HG03280 (cell line): Measurements from ENCODE around the gene BRINP2.

Source experiments
- ATAC-seq: cut with Tn5 transposase; IDR thresholded peaks from one replicate; pipeline ENCODE4 v1.9.1; 2021; ENCODE audit warnings: mild to moderate bottlenecking, moderate library complexity; ENCODE audit not compliant: unreplicated experiment

The BRINP2 gene

DNA sequence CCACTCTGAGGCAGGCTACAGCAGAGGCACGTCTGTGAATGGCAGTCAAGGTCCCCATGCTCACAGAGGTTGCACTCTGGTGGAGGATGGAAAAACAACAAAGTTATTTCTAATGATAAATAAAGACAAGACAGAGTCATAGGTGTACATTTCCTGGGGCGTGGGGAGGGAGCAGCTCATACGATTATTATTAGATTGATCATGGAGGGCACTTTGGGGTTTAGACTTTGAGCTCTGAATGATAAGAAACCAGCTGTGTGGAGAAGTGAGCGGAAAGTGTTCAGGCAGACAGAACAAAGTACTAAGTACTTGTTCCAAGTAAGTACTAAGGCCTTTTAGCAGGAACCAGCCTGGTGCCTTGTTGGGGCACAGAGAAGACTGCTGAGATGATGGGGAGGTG is 86.8 kb downstream of the BRINP2 start:
- ATAC-seq: no peak

DNA sequence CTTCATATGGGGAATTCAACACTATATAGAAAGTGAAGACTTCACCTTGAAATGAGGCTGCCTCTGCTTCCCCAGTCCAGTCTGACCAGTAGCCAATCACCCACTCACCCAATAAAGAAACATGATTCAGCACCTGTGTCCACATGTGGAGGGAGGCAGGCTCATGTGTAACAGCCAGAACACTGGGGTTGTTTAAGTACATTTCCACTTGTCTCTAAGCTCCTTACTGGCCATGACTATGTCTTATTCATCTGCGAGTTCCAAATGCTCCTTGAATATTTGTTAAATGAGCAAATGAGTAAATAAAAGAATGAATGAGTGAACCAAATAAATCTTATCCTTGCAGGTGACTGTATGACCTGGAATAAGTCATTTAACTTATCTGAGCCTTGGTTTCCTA is 100.1 kb downstream of the BRINP2 start:
- ATAC-seq: no peak

DNA sequence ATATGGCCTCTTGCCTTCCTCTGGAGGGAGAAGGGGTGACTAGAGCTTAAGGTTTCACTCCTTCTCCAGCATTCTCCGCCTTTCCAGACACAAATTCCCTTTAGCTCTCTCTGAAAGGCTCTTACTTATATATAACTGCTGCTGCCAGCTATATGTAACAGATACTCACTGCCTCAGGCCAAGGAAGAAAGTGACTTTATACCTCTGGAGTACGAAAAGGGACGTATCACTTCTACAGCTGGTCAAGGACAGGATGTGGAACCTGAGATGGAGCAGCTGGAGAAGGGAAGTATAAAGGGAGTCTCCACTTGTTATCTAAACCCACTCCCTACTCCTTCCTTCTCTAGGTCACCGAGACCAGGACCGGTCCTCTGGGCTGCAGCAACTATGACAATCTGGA is 102.4 kb downstream of the BRINP2 start:
- ATAC-seq: no peak

DNA sequence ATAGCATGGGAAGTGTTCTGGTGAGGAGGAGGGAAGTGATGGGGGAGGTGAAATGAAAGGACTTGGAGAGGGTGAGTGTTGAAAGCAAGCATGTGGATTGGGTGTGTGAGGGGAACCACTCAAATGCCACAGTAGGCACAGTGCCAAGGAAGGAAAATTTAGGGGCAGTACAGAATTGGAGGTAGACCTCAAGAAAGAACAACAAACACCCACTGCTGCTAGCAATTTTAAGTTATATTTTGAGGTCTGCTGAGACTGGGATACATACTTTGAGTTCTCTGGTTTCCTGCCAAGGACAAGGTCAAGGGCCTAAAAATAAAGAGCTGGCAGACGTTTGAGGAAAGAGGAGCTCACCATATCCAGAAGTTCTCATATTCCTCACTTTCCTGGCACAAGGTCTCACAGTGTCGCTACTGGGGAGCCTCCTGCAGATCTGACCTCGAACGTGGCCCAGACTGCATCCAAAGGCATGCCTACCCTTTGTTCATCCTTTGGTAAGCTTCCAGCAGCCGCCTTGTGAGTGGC is 104.0 kb downstream of the BRINP2 start:
- no peak for ATAC-seq

DNA sequence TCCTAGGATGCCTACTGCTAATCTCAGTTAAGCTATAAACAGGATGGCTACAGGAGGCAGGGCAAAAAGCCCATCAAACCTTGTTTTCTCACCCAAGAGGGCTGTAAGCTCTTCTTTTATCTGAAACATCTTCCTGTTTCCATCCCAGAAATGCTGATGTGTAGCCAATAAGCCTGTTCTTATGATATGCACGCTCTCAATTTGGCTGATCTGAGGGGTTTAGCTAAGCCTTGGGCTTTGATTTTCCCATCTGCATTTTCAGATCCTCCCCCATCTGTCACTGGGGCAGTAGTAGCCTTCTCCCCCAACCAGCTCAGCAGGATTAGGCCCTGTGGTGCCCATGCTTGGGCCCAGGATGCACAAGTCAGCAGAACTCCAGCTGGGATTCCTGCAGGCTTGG is 105.0 kb downstream of the BRINP2 start:
- ATAC-seq: no peak

DNA sequence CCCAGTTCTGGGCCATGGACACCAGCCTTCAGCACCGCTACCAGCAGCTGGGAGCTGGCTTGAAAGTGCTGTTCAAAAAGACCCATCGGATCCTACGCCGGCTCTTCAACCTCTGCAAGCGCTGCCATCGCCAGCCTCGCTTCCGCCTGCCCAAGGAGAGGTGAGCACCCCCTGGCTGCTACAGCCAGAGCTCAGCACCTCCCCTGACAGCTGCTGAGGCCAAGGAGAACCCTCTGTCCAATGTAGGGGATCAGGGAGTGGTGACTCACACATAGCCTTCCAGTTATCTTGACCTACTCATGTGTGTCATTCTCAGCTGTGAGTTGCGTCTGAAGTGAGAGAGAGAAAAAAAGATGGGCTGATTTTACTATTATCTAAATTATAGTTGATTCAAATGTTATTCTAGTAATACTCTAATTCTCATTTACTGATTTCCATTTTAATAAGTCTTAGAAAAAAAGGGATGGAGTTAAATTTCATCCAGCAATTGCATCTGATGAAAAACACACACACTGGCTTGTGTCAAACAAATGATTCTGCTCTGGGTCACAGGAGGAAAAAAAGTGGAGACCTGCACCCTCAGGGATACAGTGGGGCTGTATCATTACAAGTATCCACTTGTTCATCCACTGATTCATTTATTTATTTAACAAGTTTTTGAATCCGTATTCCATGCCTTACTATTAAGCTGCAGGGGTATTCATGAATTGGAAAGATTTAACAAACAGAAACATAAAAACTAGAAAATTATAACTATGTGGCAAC is 108.0 kb downstream of the BRINP2 start:
- no peak for ATAC-seq

DNA sequence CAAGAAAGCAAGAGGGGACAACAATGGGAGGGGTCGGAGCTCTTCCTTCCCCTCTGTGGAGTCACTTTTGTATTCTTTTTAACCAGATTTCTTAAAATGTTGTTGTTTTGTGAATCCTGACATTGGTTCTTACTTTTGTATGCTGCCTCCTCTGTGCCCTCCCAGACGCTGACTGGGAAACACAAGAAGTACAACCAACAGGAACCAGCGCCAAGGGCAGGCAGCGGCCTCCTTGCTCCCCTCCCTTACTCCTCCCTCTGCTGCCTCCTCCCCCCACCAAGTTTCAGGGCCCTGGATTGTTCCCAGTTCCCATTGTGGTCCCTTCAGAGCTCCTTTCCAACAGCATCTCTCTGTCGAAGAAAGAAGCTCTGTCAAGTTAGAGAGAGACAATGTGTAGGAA is 111.1 kb downstream of the BRINP2 start:
- no peak for ATAC-seq

DNA sequence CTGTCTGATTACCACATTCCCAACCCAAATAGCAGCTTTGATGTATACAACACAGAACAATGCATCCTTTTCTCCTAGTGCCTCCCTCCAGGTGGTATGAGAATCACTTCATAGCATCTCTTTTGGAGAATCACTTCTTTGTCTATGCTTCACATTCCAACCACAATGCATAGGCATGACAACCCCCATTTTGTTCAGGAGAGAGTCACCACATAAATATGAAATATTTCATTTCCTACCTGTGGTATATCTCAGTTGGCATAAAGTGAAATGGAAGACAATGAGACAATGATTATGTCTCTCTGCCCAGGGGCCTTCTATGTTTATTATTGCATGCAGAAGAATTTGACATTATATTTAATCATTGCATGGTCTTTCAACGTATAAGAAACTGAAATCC is 112.2 kb downstream of the BRINP2 start:
- no peak for ATAC-seq

DNA sequence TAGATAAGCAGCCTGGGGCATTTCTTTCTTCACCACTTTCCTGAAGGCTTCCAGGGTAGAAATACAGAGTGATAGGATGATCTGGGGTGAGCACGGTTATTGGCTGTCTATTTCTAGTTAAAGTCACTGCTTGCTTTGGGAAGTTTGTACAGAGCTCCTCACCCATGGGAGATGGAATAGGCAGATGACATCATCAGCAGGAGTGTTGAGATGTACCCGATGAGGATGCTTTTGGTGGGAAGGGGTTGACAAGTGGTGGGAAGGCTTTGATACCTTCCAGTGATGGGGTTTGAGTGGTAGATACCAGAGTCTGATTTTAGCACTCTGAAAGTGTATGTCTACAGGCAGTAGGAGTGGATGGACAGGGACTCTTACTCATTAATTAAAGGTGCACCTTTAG is 112.6 kb downstream of the BRINP2 start:
- no peak for ATAC-seq

DNA sequence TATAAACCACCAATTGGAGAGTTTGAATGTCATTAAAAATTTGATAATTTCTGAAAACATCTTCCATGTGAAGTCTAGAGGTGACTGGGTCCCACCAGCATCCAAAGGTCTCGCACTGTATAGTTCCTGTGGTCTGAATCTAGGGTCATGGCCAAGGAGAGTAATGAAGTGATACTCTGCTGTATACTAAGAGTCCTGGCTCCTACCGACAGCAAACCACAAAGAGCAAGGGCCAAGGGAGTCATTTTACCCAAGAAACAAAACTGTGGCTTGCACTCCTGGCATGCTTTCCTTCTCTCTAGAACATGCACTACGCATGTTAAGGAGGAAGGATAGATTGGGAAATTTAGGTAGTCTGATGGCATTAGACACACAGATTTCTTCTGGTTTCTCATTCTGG is 115.6 kb downstream of the BRINP2 start:
- ATAC-seq: no peak

DNA sequence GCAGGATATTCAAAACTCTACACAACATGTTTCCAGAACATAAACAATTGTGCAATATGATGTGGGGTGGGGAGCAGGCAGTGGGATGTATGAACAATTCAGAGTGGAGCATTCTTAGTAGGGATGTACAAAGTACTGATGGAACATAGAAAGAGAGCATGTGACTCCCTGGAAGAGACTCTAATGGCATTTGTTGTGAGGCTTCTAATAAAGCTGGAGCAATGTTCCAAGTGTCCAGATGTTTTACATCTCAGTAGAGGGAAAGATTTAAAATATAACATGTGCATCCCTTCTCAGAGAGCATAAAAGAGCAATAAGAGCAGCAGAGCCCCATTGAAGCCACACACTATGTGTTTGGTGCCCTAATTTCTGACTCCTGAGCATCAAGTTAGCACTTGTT is 116.5 kb downstream of the BRINP2 start:
- no peak for ATAC-seq

DNA sequence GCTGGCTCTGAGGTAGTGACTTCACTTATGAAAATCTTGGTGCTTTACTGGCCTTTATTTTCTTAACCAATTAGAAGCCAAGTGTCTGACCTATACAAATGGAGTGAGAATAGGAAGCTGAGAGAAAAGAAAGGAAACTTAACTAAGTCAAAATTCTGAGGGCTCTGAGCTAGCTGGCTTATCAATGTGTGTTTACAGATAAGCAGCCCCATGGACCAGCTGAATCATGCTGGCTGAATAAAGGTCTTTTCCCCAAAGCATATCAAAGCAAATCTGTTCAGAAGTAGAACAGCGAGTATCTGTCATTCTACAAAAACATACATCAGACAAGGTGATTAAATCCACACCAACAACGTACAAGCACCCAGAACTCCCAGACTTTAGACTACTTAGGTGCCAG is 117.2 kb downstream of the BRINP2 start:
- ATAC-seq: no peak

DNA sequence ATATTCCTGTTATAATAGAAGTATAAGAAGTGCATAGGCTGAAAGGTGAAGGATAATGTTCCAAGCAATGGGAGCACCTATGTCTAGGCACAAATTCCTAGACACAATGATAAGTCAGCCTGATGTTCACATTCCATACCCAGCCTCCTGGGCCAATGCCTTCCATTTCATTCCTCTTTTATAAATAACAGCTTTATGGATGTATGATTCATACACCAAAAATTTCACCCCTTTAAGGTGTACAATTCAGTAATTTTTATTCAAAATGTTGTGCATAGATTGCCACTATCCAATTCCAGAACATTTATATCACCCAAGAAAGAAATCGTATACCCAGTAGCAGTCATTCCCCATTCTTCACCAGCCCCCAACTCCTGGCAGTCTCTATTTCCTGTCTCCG is 118.8 kb downstream of the BRINP2 start:
- no peak for ATAC-seq

DNA sequence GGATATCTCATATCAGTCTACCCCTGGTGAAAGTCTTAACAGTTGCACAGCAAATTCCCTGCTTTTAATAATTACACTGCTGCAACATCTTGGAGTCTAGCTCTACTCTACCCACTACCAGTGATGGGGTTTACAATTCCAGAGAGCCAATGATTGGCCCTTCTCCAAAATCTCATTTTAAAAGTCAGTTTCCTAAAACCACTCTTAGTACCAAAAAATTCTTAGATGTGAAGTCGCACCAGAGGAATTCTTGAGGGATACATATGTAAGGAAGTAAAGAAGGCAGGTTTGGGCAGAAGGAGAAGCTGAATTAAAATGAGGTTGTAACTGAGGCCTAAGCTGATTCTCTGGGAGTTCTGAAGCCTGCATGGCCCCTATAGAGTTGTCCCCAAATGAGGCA is 129.7 kb downstream of the BRINP2 start:
- no peak for ATAC-seq

DNA sequence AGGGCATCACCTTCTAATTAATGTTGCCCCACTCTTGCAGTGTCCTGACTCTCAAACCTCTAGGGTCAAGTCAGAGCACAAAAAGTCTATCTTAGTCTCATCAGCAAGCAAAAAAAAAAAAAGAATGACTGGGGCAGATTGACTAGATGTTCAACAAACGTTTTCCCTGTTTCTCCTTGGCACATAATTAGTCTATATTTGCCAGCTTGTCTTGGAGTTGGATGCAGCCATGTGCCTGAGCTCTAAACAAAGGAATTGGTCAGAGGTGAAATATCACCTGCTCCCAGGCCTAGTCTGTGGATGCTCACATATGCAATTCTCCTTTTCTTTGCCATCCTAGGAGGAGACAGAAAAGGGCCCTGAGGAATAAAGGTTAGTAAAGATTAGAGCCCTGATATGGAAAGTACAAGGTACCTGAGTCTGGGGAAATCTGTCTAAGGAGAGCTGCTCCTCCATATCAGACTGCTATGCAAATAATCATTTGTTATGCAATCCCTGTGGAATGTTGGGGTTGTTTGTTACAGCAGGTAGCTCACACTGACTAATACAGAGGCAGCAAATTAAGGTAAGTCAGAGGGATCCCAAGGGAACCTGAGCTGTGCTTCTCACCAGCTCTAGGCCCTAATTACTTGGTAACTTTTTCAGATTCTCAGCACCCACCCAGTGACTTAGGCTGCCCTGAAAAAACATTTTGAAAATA is 130.8 kb downstream of the BRINP2 start:
- ATAC-seq: no peak

DNA sequence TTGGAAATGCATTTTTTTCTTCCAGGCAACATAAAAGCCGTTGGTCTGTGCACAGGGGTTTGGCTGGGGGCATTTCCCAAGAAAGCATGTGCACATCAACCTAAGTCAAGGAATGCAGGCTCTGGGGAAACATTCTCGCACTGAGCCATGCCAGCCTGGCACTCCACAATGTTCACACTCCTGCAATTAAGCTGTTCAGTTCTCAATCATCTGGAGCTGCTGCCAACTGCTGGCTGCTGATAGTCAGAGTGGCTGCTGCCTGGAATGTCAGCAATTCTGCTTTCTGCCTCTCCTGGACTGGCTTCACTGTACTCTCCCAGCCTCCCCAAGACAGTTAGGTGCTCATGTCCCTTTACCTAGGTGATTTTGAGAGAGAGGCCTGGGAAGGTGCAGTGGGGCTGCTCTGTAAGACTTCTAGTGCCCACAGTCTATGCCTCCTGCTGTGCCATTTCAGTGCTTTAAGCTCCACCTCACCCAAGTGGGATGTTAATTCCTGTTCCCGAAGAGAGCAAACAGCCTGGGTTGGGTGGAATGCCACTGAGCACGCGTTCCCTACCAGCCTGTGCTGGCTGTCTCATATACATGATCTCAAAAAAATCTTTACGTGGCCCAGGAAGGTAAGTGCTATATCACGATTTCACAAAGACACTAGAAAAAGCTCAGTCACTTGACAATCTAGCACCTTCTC is 131.7 kb downstream of the BRINP2 start:
- no peak for ATAC-seq

DNA sequence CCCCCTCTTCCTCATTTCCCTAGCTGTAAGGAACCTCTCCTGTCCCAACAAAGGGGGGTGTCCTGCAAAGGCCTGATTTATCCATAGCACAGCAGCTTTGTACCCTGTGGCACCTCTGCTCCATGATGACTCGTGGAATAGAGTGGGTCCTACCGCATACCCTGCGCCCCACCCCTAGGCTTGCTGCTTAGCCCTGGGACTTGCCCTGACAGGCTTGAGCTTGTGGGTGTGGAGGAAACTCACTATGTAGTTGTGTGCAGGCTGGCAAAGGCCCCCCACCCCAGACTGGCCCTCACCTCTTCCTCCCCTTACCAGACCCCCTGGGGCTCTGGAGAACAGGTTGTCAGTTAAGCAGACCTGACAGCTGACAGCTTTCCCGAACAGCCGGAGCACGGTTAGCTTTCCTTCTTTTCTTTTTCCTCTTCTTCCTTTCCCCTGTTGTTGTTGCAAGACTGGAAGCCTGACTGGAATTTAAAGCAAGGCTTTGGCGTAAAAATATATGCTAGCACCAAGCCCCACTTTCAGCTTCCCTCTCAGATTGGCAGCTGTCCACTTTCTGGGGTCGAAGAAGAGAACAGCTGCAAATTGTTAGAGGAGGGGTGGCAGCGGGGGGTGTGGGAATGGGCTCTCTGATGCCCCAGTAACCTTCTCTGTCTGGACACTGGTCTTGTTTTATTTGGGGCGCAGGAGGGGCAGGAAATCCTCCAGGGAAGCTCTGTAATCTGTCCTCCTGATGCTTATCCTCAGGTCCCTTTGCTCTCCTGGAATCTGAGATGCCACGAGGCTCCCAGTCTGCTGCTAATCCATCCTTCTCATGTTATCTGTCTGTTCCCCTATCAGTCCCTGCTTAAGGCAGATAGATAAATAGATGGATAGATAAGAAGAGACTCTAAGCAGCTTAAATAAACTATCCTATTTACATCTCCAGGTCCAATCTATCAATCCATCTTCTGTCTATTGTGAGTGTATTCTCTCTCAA is 134.6 kb downstream of the BRINP2 start:
- no peak for ATAC-seq

DNA sequence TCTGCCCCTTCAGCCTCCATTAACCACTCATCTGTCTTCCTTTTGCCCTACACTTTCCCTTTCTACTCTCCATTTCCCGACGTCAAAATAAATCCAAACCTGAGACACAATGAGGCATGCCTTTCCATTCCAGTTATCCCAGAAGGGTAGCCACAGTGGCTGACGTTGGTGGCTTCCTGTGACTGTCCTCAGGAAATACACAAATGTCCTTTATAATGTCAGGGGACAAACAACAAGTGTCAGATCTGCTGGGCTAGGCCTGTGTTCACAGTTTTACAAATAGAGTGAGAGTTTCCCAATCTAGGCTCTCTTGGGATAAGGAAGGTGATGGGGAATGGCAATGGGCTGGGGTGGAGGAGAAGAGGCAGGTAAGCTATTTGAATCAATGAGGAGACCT is 135.3 kb downstream of the BRINP2 start:
- no peak for ATAC-seq

DNA sequence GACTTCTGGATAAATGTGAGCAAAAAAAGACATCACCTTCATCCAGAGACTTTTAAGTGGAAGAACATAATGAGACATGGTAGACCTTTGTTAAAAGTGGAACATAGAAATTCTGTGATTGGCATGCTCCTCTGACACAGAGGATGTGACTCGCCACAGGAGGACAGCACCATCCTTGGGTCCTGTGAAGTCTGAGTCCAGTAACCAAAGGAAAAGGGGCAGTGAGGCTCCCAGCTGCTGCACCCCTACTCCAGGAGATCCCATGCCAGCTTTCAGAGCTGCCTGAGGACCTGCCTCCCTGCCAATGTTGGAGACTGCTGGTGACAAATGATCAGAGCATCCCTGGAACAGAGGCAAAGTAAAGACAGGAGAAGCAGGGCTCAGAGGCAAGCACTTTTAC is 136.2 kb downstream of the BRINP2 start:
- ATAC-seq: no peak

DNA sequence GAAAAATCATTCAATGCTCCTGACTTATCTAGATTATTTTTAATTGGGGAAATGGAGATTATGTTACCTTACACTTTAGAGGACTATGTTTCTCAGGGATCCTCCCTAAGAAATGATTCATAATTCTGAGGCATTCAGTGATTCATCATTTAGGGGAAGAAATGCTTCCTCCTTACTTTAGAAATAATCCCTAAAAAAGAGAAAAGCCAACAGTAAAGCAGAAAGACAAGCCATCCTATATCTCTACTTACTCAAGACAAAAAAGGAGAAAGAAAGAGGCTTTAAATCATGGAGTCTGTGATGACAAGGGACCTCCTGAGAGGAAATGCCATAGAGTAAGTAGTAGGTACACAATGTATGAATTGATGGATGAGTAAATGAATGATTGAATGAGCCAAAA is 137.0 kb downstream of the BRINP2 start:
- ATAC-seq: no peak

DNA sequence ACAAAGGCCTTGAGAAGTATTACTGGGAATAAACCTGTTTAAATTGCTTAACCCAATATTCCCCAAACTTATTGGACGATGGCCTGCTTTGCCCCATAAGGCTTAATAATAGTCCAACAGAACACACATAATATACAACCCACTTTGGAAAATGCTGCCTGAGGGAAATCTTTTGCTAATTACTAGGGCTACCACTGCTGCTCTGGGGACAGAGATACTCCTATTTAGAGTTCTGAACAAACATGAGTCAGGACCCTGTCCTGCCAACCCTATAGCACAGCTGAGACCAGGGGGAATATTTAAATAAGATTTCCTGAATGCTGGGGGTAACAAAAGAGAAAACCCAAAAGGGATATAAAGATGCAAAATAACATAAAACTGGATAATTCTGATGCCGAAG is 139.1 kb downstream of the BRINP2 start:
- ATAC-seq: no peak
